SU-DHL-6 (cell line): Measurements from ENCODE around the gene MYBL2.

Source experiments
- H2AFZ ChIP-seq: fragments of 200-600 bp; sonication (generic); 2 replicates; pipeline ENCODE4 v1.6.1; 2014; ENCODE audit warnings: low read depth, mild to moderate bottlenecking, moderate library complexity, mixed read lengths, antibody characterized with exemption, low read length; ENCODE audit not compliant: severe bottlenecking
- H3F3A ChIP-seq: fragments of 200-600 bp; shearing (Covaris generic); 2 replicates; pipeline ENCODE4 v1.6.0; 2016; ENCODE audit warnings: antibody characterized with exemption, mild to moderate bottlenecking; ENCODE audit not compliant: insufficient read depth
- H3K27ac ChIP-seq: fragments of 200-600 bp; sonication (generic); 2 replicates; pipeline ENCODE4 v1.5.1; 2016; ENCODE audit warnings: low read depth, mild to moderate bottlenecking, low read length, moderate library complexity, mixed read lengths
- H3K27me3 ChIP-seq: fragments of 200-600 bp; sonication (generic), shearing (Covaris generic); 2 replicates; pipeline ENCODE4 v1.6.0; 2014; ENCODE audit warnings: mild to moderate bottlenecking, low read length
- H3K36me3 ChIP-seq: fragments of 200-600 bp; sonication (generic); 2 replicates; pipeline ENCODE4 v1.6.1; 2014; ENCODE audit warnings: mild to moderate bottlenecking, low read length, mixed read lengths
- H3K4me2 ChIP-seq: fragments of 300-600, 200-600 bp; shearing (Covaris generic), sonication (generic); 2 replicates; pipeline ENCODE4 v1.6.0; 2014; ENCODE audit warnings: low read length, low read depth, mild to moderate bottlenecking; ENCODE audit not compliant: poor library complexity, severe bottlenecking
- H3K4me3 ChIP-seq: fragments of 200-600 bp; sonication (generic); 2 replicates; pipeline ENCODE4 v1.5.1; 2014; ENCODE audit warnings: antibody characterized with exemption, low read length, mild to moderate bottlenecking, mixed read lengths; ENCODE audit not compliant: insufficient read depth, poor library complexity, severe bottlenecking
- H3K79me2 ChIP-seq: fragments of 200-600 bp; sonication (generic); 2 replicates; pipeline ENCODE4 v1.6.1; 2014; ENCODE audit warnings: mild to moderate bottlenecking, low read length, moderate library complexity; ENCODE audit not compliant: insufficient read depth
- H3K9ac ChIP-seq: fragments of 200-600 bp; sonication (generic); 2 replicates; pipeline ENCODE4 v1.7.0; 2014; ENCODE audit warnings: mild to moderate bottlenecking, low read length
- H3K9me2 ChIP-seq: fragments of 200-600 bp; sonication (generic); replicated peaks from 2 replicates; pipeline ENCODE4 v1.6.1; 2014; ENCODE audit warnings: low read length; ENCODE audit not compliant: insufficient read depth
- H3K9me3 ChIP-seq: fragments of 200-600 bp; sonication (generic); 2 replicates; pipeline ENCODE4 v1.6.1; 2014; ENCODE audit warnings: low read length, mixed read lengths; ENCODE audit not compliant: insufficient read depth
- H4K20me1 ChIP-seq: fragments of 200-600 bp; sonication (generic); 2 replicates; pipeline ENCODE4 v1.6.1; 2014; ENCODE audit warnings: low read depth, mild to moderate bottlenecking, antibody characterized with exemption, low read length, moderate library complexity, mixed read lengths
- EZH2phosphoT487 ChIP-seq: fragments of 200-600 bp; sonication (generic), shearing (Covaris generic); conservative IDR thresholded peaks from 2 replicates; pipeline ENCODE4 v1.6.1; 2018; ENCODE audit warnings: mild to moderate bottlenecking, antibody characterized with exemption, low read length, moderate library complexity, mixed read lengths
- TF ChIP-seq, protein P1 (sequence below): fragments of 200-600 bp; sonication (generic); IDR thresholded peaks from one replicate; pipeline ENCODE4 v1.5.1; 2017; ENCODE audit warnings: antibody characterized with exemption, mild to moderate bottlenecking, low read length, moderate library complexity; ENCODE audit not compliant: insufficient read depth, poor library complexity, severe bottlenecking

Gene MYBL2

DNA sequence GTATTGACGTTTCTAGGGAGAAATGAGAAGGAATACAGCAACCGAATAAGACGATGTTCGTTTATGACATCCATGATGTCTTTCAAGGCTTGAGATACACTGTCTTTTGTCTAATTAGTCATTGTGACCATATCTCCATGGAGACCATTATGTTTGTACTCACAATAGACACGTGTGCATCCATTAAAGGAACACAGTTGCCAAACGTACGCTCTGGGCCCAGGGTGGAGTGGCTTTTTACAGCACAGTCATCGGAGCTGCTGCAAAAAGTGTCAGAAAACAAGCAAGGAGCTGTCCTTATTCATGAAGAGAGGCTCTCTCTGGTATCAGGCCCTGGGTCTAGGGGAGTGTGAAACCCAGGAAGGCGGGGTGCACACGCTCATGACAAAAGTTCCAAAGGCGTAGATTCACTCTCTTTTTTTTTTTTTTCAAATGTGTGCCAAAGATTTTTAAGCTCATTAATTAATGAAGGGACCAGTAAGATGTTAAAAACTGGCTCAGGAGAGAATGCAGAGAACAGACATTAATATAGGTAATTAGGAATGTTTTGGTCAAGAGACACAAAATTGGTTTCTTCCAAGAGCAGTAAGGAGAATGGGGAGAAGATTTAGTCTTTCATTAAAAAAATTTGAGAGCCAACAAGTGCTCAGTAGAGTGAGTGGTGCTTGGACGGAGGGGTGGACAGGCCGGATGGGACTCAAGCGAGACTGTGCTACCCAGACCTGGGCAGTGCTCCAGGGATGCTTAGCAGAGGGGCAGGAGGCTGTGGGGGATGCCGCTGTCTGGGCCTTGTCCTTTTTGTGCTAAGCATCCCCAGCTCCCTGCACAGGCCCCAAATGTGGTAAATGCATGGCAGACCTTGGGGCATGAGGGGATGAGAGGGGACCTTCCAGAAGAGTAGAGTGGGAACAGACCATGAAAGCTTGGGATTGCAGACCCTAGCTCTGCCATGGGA lies 94.7 kb downstream of the MYBL2 start:
- no peaks in the 10 kb centered on the region for H3K9me2 ChIP-seq
- no peaks in the 10 kb centered on the region for H3K9me3 ChIP-seq
- H3K4me3 ChIP-seq: no peak overlapping the region
- H3K27ac ChIP-seq: no peak overlapping the region
- no peak overlapping the region for H2AFZ ChIP-seq
- TF ChIP-seq, protein P1, sequence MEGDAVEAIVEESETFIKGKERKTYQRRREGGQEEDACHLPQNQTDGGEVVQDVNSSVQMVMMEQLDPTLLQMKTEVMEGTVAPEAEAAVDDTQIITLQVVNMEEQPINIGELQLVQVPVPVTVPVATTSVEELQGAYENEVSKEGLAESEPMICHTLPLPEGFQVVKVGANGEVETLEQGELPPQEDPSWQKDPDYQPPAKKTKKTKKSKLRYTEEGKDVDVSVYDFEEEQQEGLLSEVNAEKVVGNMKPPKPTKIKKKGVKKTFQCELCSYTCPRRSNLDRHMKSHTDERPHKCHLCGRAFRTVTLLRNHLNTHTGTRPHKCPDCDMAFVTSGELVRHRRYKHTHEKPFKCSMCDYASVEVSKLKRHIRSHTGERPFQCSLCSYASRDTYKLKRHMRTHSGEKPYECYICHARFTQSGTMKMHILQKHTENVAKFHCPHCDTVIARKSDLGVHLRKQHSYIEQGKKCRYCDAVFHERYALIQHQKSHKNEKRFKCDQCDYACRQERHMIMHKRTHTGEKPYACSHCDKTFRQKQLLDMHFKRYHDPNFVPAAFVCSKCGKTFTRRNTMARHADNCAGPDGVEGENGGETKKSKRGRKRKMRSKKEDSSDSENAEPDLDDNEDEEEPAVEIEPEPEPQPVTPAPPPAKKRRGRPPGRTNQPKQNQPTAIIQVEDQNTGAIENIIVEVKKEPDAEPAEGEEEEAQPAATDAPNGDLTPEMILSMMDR: no peak
- TF ChIP-seq EZH2phosphoT487: no peak
- H3K27me3 ChIP-seq: no peaks in the 10 kb centered on the region
- no peaks in the 10 kb centered on the region for H3K79me2 ChIP-seq
- H4K20me1 ChIP-seq: no peaks in the 10 kb centered on the region
- H3K4me2 ChIP-seq: no peak overlapping the region
- no peaks in the 10 kb centered on the region for H3F3A ChIP-seq
- H3K9ac ChIP-seq: no peak overlapping the region
- no peaks in the 10 kb centered on the region for H3K36me3 ChIP-seq

- Histone ChIP-seq H3K27me3 (no peaks in the 10 kb centered on the region), H3K36me3 (no peaks in the 10 kb centered on the region)
Measured at GRCh38 chr20:43762911-43763310, 96.0 kb downstream of the MYBL2 start.

DNA sequence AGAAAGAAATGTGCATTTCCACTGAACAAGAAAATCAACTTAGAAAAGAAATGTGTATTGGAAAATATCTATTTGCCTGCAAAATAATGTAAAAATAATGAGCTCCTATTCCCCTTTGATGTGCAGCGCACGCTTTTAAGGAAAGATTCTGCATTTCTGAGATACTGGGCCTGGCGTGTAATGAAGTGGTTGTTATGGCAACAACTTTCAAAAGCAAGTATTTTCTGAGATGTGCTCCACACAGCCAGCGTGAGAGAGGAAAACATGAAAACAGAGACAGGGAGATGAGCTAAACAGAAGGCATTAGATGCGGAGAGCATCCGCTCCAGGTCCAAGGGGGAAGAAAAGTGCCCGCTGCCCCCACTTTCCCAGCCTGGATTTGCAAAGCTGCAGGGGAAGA lies 99.0 kb downstream of the MYBL2 start:
- TF ChIP-seq, protein P1: no peak
- no peak for TF ChIP-seq EZH2phosphoT487

More at GRCh38 chr20:43762911-43763310, 96.0 kb downstream of the MYBL2 start:
- Histone ChIP-seq H3F3A (no peaks in the 10 kb centered on the region), H3K27ac (no peak overlapping the region), H3K9ac (no peak overlapping the region), H4K20me1 (no peaks in the 10 kb centered on the region), H3K4me3 (no peak overlapping the region), H3K79me2 (no peaks in the 10 kb centered on the region), H2AFZ (no peak overlapping the region), H3K9me2 (no peaks in the 10 kb centered on the region), H3K9me3 (no peaks in the 10 kb centered on the region), H3K4me2 (no peak overlapping the region)
- no peak for TF ChIP-seq EZH2phosphoT487

More for the DNA sequence above, 99.0 kb downstream of the MYBL2 start:
- Histone ChIP-seq H3K9me3 (no peaks in the 10 kb centered on the region), H3K27ac (no peak overlapping the region), H4K20me1 (no peaks in the 10 kb centered on the region), H3F3A (no peaks in the 10 kb centered on the region), H3K9me2 (no peaks in the 10 kb centered on the region), H3K4me3 (no peak overlapping the region), H3K79me2 (no peaks in the 10 kb centered on the region), H3K27me3 (no peaks in the 10 kb centered on the region), H3K9ac (no peak overlapping the region), H3K4me2 (no peak overlapping the region), H2AFZ (no peak overlapping the region), H3K36me3 (no peaks in the 10 kb centered on the region)
